BJ (cell line): ENCODE data around the gene KIF25. TPM values are rescaled to one million over a fixed set of nuclear protein-coding genes. Genes with fewer than 3 reads are reported as not detected.

ENCODE experiments used
- CTCF ChIA-PET: fragments of 350-600 bp; formaldehyde crosslinking; extraction: SDS; loops from one replicate; lab custom pipeline; 2021; ENCODE audit warnings: antibody characterized with exemption, inconsistent platforms; lab: Yijun Ruan, JAX
- POLR2A ChIA-PET: fragments of 300-600 bp; sonication (Branson Sonifier 250); formaldehyde crosslinking; extraction: SDS; loops from one replicate; lab custom pipeline; 2021; ENCODE audit warnings: antibody characterized with exemption; lab: Charles Lee
- DNase-seq: peaks from one replicate; pipeline ENCODE4 v3.0.0-alpha.2; 2011; ENCODE audit warnings: low read depth
- H3K27me3 ChIP-seq: 2 replicates; pipeline ENCODE4 v1.6.0; 2011; ENCODE audit warnings: low read length; ENCODE audit not compliant: control insufficient read depth, insufficient read depth
- H3K36me3 ChIP-seq: 2 replicates; pipeline ENCODE4 v1.5.1; 2011; ENCODE audit warnings: low read length; ENCODE audit not compliant: control insufficient read depth, insufficient read depth
- H3K4me3 ChIP-seq: 2 replicates; pipeline ENCODE4 v1.5.1; 2011; ENCODE audit warnings: low read depth, mild to moderate bottlenecking, control low read depth, low read length
- CTCF ChIP-seq: IDR thresholded peaks from 2 replicates; pipeline ENCODE4 v1.5.1; 2011; ENCODE audit warnings: low read depth, mild to moderate bottlenecking, control low read depth, inconsistent platforms, low read length, moderate library complexity; ENCODE audit not compliant: insufficient read depth
- polyA plus RNA-seq: library from polyadenylated mRNA; depleted of rRNA; stranded (reverse); fragments of >200 nt; gene quantifications from 2 replicates; pipeline ENCODE4 v1.2.3, GENCODE V29; 2011

Gene KIF25
- polyA plus RNA-seq, 1 experiment, result not detected

- peaks cover 9% of the 10 kb centered on the region for H3K27me3 ChIP-seq
- H3K36me3 ChIP-seq, result no peaks in the 10 kb centered on the region
- no peak overlapping the region for H3K4me3 ChIP-seq
- DNase-seq, result no peak
- POLR2A ChIA-PET, result no interaction called here
- CTCF ChIA-PET, result no interaction called here
- no peak for TF ChIP-seq CTCF
Measured at GRCh38 chr6:168009331-168009730, 11.9 kb downstream of the KIF25 start.

- H3K27me3 ChIP-seq, result peaks cover 5% of the 10 kb centered on the region
- no peaks in the 10 kb centered on the region for H3K36me3 ChIP-seq
- CTCF ChIA-PET, result no interaction called here
- H3K4me3 ChIP-seq, result no peak overlapping the region
- TF ChIP-seq CTCF, result no peak
- no peak for DNase-seq
- POLR2A ChIA-PET, result no interaction called here
Measured at GRCh38 chr6:168011291-168011690, 13.8 kb downstream of the KIF25 start.

GRCh38 chr6:168012431-168013249, 15.2 kb downstream of the KIF25 start:
- TF ChIP-seq CTCF, result no peak

GRCh38 chr6:168013250-168013915, 15.9 kb downstream of the KIF25 start:
- no peak overlapping the region for H3K4me3 ChIP-seq
- H3K36me3 ChIP-seq, result no peaks in the 10 kb centered on the region
- ChIA-PET CTCF (interaction anchor here (0.9 kb wide), 1 partner anchor 11 kb away, joined by 3 read pairs; no protein-coding TSS in a partner anchor), POLR2A (no interaction called here)
- DNase-seq, result no peak
- no peak for TF ChIP-seq CTCF
- peaks cover 18% of the 10 kb centered on the region for H3K27me3 ChIP-seq

More at GRCh38 chr6:168012431-168013249, 15.2 kb downstream of the KIF25 start:
- H3K27me3 ChIP-seq, result peaks cover 12% of the 10 kb centered on the region
- DNase-seq, result no peak
- no peaks in the 10 kb centered on the region for H3K36me3 ChIP-seq
- ChIA-PET CTCF (no interaction called here), POLR2A (no interaction called here)
- H3K4me3 ChIP-seq, result no peak overlapping the region

- DNase-seq, result no peak
- no peak for TF ChIP-seq CTCF
- peaks cover 23% of the 10 kb centered on the region for H3K27me3 ChIP-seq
- ChIA-PET POLR2A (no interaction called here), CTCF (no interaction called here)
- no peak overlapping the region for H3K4me3 ChIP-seq
- no peaks in the 10 kb centered on the region for H3K36me3 ChIP-seq
Measured at GRCh38 chr6:168014428-168014827, 17.0 kb downstream of the KIF25 start.
